CD4-positive, alpha-beta T cell (primary cell): Measurements from ENCODE around the gene AFF3. TPM values are rescaled to one million over a fixed set of nuclear protein-coding genes. Genes with fewer than 3 reads are reported as not detected.

ENCODE experiments used
- ATAC-seq: fragments of 200-7000 bp; cut with Tn5 transposase; one replicate; pipeline ENCODE4 v1.10.0; 2022; ENCODE audit warnings: mild to moderate bottlenecking; ENCODE audit not compliant: poor library complexity
- CTCF ChIA-PET: fragments of 350-600 bp; sonication (Branson Sonifier 250); formaldehyde crosslinking; loops from one replicate; lab custom pipeline; 2021; ENCODE audit warnings: antibody characterized with exemption, inconsistent platforms; lab: Charles Lee
- POLR2A ChIA-PET: fragments of 350-600 bp; sonication (Branson Sonifier 250); formaldehyde crosslinking; loops from one replicate; lab custom pipeline; 2021; ENCODE audit warnings: antibody characterized with exemption, inconsistent platforms; lab: Charles Lee
- DNase-seq, 14 experiments: peaks; one replicate each; pipeline ENCODE4 v3.0.0-alpha.2; 2013 to 2020; ENCODE audit warnings: mixed read lengths in 2 of 14
- H3K27ac ChIP-seq, 2 donors: one replicate each; pipeline versions ENCODE4 v1.5.1 to v1.7.0; 2013; ENCODE audit warnings: low read length in 2 of 2, low read depth in 1 of 2, mild to moderate bottlenecking in 1 of 2
- H3K27me3 ChIP-seq, 2 experiments: 1 replicate in 1 of 2; 2 replicates in 1 of 2; pipeline versions ENCODE4 v1.6.1 to v1.7.0; 2013; ENCODE audit warnings: low read length in 2 of 2, control low read depth in 1 of 2, mild to moderate bottlenecking in 1 of 2, moderate library complexity in 1 of 2; ENCODE audit not compliant: insufficient read depth in 2 of 2, control insufficient read depth in 1 of 2
- H3K36me3 ChIP-seq: one replicate; pipeline ENCODE4 v1.6.1; 2013; ENCODE audit warnings: low read length, control low read depth; ENCODE audit not compliant: insufficient read depth
- H3K4me1 ChIP-seq: one replicate; pipeline ENCODE4 v1.6.1; 2013; ENCODE audit warnings: low read length, control low read depth; ENCODE audit not compliant: insufficient read depth
- H3K4me3 ChIP-seq: one replicate; pipeline ENCODE4 v1.5.1; 2013; ENCODE audit warnings: mild to moderate bottlenecking, low read length, moderate library complexity
- H3K9me3 ChIP-seq, 2 experiments: 1 replicate in 1 of 2; 2 replicates in 1 of 2; pipeline versions ENCODE4 v1.6.1 to v1.7.0; 2013; ENCODE audit warnings: low read length in 2 of 2, mild to moderate bottlenecking in 2 of 2, control low read depth in 1 of 2, moderate library complexity in 1 of 2; ENCODE audit not compliant: control insufficient read depth in 1 of 2, insufficient read depth in 1 of 2
- H3K27ac Mint-ChIP-seq: one replicate; pipeline ENCODE4 v1.8.0; 2020; ENCODE audit warnings: mixed read lengths
- H3K27me3 Mint-ChIP-seq: one replicate; pipeline ENCODE4 v1.8.0; 2021; ENCODE audit warnings: mixed read lengths
- H3K36me3 Mint-ChIP-seq: one replicate; pipeline ENCODE4 v1.8.0; 2021; ENCODE audit warnings: low read depth, mixed read lengths
- H3K4me1 Mint-ChIP-seq: one replicate; pipeline ENCODE4 v1.8.0; 2021; ENCODE audit warnings: low read depth, mixed read lengths
- H3K4me3 Mint-ChIP-seq: one replicate; pipeline ENCODE4 v1.8.0; 2020; ENCODE audit warnings: mild to moderate bottlenecking, mixed read lengths
- H3K9me3 Mint-ChIP-seq: one replicate; pipeline ENCODE4 v1.8.0; 2020; ENCODE audit warnings: mixed read lengths
- CTCF ChIP-seq: fragments of 200-600 bp; IDR thresholded peaks from one replicate; pipeline ENCODE4 v1.8.0; 2022; ENCODE audit warnings: antibody characterized with exemption, mild to moderate bottlenecking
- intact Hi-C, 2 experiments: fragments of 100-400 bp; cut with DNase I in 1 of 2; cut with micrococcal nuclease in 1 of 2; formaldehyde crosslinking; loops; one replicate each; pipeline versions ENCODE4 v1.15.1 to v1.9.0; 2023 to 2025; cut with DNase I, micrococcal nuclease
- total RNA-seq, 174 experiments: library from RNA in 2 of 174; stranded (reverse) in 2 of 174; gene quantifications; one replicate each; pipeline ENCODE4 v1.2.3 and lab custom pipeline; 2021 to 2026

AFF3 gene
- total RNA-seq, 2 experiments from 2014 or later = 15.4 to 15.7 TPM

- no peaks in the 10 kb centered on the region for H3K27me3 ChIP-seq
- ChIA-PET CTCF (no interaction called here), POLR2A (no interaction called here)
- H3K9me3 ChIP-seq = peaks cover 0 to 8% of the 10 kb centered on the region in 2 experiments
- ATAC-seq = no peak
- Mint-ChIP-seq H3K4me1 (no peaks in the 10 kb centered on the region), H3K27me3 (no peaks in the 10 kb centered on the region), H3K27ac (no peak overlapping the region), H3K9me3 (peaks cover 12% of the 10 kb centered on the region), H3K4me3 (no peak overlapping the region), H3K36me3 (peaks cover 28% of the 10 kb centered on the region)
- no peak for DNase-seq
- H3K4me3 ChIP-seq = no peak overlapping the region
- intact Hi-C loops = no loop called here
- H3K4me1 ChIP-seq = no peaks in the 10 kb centered on the region
- no peak overlapping the region for H3K27ac ChIP-seq
- H3K36me3 ChIP-seq = no peaks in the 10 kb centered on the region
- TF ChIP-seq CTCF = no peak
These were observed 415.7 kb downstream of the AFF3 start for GRCh38 chr2:99726691-99727090.

GRCh38 chr2:99725820-99726219, 416.6 kb downstream of the AFF3 start:
- H3K4me1 Mint-ChIP-seq = no peaks in the 10 kb centered on the region
- H3K36me3 ChIP-seq = no peaks in the 10 kb centered on the region
- H3K9me3 Mint-ChIP-seq = peaks cover 15% of the 10 kb centered on the region
- peaks cover 0 to 8% of the 10 kb centered on the region in 2 experiments for H3K9me3 ChIP-seq
- H3K4me3 Mint-ChIP-seq = no peak overlapping the region
- no peaks in the 10 kb centered on the region for H3K4me1 ChIP-seq
- no peak overlapping the region for H3K4me3 ChIP-seq
- intact Hi-C loops = no loop called here
- no peak overlapping the region for H3K27ac Mint-ChIP-seq
- H3K27me3 ChIP-seq = no peaks in the 10 kb centered on the region
- no peak overlapping the region for H3K27ac ChIP-seq
- H3K27me3 Mint-ChIP-seq = no peaks in the 10 kb centered on the region
- CTCF ChIA-PET = interaction anchor here (0.6 kb wide), 1 partner anchor 37 kb away, joined by 3 read pairs; no protein-coding TSS in a partner anchor
- no peak for DNase-seq
- no peak for ATAC-seq
- no peak for TF ChIP-seq CTCF
- POLR2A ChIA-PET = no interaction called here
- H3K36me3 Mint-ChIP-seq = peaks cover 31% of the 10 kb centered on the region

GRCh38 chr2:99722476-99722875, 419.9 kb downstream of the AFF3 start:
- H3K36me3 Mint-ChIP-seq = peaks cover 31% of the 10 kb centered on the region
- POLR2A ChIA-PET = no interaction called here
- H3K36me3 ChIP-seq = no peaks in the 10 kb centered on the region
- H3K4me3 ChIP-seq = no peak overlapping the region
- no peaks in the 10 kb centered on the region for H3K27me3 ChIP-seq
- no peak for TF ChIP-seq CTCF
- H3K9me3 Mint-ChIP-seq = peaks cover 15% of the 10 kb centered on the region
- CTCF ChIA-PET = no interaction called here
- H3K4me3 Mint-ChIP-seq = no peak overlapping the region
- H3K4me1 Mint-ChIP-seq = no peaks in the 10 kb centered on the region
- H3K27ac Mint-ChIP-seq = no peak overlapping the region
- intact Hi-C loops = no loop called here
- no peak for ATAC-seq
- peaks cover 0 to 8% of the 10 kb centered on the region in 2 experiments for H3K9me3 ChIP-seq
- no peaks in the 10 kb centered on the region for H3K27me3 Mint-ChIP-seq
- no peaks in the 10 kb centered on the region for H3K4me1 ChIP-seq
- no peak for DNase-seq
- no peak overlapping the region for H3K27ac ChIP-seq
